ENCODE data around the gene BEND5.

BEND5 gene

GRCh38 chr1:48679859-48680258 is 96.8 kb downstream of the BEND5 start:
- TF ChIP-seq CTCF (IDR thresholded peaks at IDR 0.05; ENCODE audit: insufficient read depth, missing control alignments): no peak
- DNase-seq (ENCODE audit: insufficient read length, low spot score) (no peak), FAIRE-seq (no peak)

DNA sequence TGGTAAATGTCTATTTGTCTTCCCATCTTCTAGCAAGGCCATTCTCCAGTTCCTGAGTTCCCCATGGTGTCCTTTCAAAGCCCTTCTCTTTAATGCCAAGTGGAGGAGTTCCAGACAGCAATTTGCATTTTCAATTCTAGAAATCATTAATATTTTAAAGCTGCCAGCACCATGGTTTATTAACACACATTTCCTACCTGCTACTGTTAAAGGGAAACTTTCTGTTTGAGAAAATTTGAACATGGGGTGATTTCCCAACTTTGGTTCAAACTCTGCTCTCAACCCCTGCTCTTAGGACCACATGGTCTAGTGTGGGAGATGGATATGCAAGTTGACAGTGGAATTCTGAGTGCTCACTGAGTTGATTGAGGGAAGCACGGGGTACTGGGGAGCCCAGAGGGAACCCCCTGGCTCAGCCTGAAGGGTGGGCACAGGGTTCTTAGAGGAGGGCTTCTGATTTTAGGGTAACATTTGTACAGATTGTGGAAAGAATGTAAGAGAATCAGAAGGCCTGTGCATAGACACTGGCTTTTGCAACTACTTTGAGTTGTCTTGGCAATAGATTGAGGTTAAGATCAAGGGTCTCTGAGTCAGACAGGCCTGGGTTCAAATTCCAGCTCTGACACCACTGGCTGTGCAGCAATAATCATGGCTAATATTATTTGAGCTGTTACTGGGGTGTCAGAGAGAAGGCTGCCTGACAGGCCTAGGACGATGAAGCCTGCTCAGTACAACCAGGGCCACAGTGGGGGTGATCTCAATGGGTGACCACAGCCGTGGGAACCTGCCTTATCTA is 97.8 kb downstream of the BEND5 start:
- FAIRE-seq (no peak), DNase-seq (ENCODE audit: insufficient read length, low spot score) (no peak)
- no peak for TF ChIP-seq CTCF (IDR thresholded peaks at IDR 0.05; ENCODE audit: insufficient read depth, missing control alignments)

Measured in D721Med (cell line).